GM06990 (cell line): ENCODE data around the gene CHN2.

Experiments used
- DNase-seq: peaks from one replicate; pipeline ENCODE4 v3.0.0-alpha.2; 2011; ENCODE audit not compliant: insufficient read length; ENCODE audit errors: extremely low read depth
- H3K27me3 ChIP-seq: replicated peaks from 2 replicates; pipeline ENCODE4 v1.6.0; 2011; ENCODE audit warnings: low read length; ENCODE audit not compliant: control insufficient read depth, insufficient read depth
- H3K36me3 ChIP-seq: 2 replicates; pipeline ENCODE4 v1.5.1; 2011; ENCODE audit warnings: low read length; ENCODE audit not compliant: control insufficient read depth, insufficient read depth
- H3K4me3 ChIP-seq: replicated peaks from 2 replicates; pipeline ENCODE4 v1.5.1; 2011; ENCODE audit warnings: low read depth, mild to moderate bottlenecking, control low read depth, low read length
- TF ChIP-seq, protein P1 (sequence below): IDR thresholded peaks from 2 replicates; pipeline ENCODE4 v1.5.1; 2011; ENCODE audit warnings: low read length, control low read depth, mild to moderate bottlenecking, inconsistent platforms; ENCODE audit not compliant: insufficient read depth, poor library complexity, severe bottlenecking

CHN2 gene

DNA sequence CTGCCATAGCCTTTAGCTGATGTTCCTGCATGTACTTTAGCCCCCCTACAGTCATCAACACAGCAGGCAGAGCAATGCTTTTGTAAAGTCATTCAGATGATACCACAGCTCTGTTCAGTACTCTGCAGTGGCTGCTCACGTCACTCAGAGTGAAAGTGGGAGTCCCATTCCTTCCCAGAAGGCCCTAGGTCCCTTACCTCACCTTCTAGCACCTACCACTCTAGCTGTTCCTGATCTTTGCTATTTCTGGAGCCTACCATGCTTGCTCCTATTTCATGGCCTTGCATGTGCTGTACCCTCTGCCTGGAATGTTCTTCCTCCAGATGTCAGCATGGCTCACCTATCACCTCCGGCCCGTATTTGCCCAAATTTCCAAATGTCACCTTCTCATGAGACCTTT is 274.7 kb downstream of the CHN2 start:
- H3K4me3 ChIP-seq, result no peak overlapping the region
- TF ChIP-seq, protein P1, sequence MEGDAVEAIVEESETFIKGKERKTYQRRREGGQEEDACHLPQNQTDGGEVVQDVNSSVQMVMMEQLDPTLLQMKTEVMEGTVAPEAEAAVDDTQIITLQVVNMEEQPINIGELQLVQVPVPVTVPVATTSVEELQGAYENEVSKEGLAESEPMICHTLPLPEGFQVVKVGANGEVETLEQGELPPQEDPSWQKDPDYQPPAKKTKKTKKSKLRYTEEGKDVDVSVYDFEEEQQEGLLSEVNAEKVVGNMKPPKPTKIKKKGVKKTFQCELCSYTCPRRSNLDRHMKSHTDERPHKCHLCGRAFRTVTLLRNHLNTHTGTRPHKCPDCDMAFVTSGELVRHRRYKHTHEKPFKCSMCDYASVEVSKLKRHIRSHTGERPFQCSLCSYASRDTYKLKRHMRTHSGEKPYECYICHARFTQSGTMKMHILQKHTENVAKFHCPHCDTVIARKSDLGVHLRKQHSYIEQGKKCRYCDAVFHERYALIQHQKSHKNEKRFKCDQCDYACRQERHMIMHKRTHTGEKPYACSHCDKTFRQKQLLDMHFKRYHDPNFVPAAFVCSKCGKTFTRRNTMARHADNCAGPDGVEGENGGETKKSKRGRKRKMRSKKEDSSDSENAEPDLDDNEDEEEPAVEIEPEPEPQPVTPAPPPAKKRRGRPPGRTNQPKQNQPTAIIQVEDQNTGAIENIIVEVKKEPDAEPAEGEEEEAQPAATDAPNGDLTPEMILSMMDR, result no peak

DNA sequence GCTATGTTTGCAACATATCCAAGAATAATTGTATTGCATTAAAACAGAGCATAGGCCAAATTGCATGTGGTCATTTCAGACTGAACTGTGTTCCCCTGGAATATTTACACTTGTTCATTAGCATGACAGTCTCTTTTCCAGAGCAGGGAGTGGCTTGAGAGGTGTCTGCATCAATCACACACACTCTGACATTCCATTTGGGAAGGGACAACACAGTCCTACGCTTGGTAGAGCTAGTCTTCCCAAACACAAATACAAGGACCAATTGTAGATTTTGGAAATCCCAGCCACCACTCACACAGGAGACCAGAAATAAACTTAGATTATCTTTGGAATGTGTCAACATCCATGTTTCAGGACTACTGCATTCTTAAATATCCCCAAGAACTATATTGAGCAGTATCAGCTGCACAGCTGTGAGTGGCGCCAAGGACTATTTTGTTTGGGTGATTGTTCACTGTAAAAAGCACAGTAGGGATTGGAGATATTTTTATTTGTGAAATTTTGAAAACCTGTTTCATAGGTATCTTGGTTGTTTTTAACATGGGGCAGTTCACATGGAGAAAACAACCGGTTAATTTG is 275.5 kb downstream of the CHN2 start:
- Histone ChIP-seq H3K4me3 (no peak overlapping the region), H3K27me3 (no peaks in the 10 kb centered on the region; the same call in none of the 2 replicates), H3K36me3 (no peaks in the 10 kb centered on the region)
- DNase-seq, result no peak
- TF ChIP-seq, protein P1, result no peak

More for the DNA sequence above, 274.7 kb downstream of the CHN2 start:
- Histone ChIP-seq H3K36me3 (no peaks in the 10 kb centered on the region), H3K27me3 (no peaks in the 10 kb centered on the region; the same call in none of the 2 replicates)
- DNase-seq, result no peak

DNA sequence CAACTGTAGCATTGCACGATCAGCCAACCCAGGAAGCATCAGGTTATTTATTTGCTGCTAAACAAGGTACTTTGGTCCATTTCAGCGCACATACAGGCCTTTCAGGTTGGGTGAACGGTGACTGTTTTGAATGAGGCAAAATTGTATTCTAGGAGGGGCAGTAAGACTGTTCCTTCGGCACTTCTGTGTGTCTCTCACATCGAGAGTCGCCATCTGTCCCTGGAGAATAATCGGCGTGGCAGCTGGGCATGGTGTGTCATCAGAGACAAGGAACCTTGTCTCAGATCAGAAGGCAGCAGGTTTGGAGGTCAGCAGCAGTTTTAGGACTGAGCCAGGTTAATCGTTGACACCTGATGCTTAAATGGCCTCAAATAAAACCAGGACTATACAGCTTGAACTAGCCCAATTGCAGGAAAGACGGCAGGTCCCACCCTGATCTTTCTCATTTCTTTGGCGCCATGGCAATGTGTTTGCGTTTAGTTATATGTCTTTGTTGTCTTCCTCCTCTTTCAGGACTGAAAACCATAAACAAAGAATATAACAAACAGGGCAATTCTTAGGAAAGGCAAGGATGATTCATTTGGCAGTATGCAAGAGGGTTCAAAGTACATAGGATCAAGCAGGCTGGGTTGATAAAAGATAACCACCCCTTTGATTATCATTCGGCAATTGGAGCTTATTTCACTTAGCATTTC is 277.0 kb downstream of the CHN2 start:
- Histone ChIP-seq H3K27me3 (no peaks in the 10 kb centered on the region; the same call in none of the 2 replicates), H3K4me3 (no peak overlapping the region), H3K36me3 (no peaks in the 10 kb centered on the region)
- TF ChIP-seq, protein P1, result no peak
- DNase-seq, result no peak

DNA sequence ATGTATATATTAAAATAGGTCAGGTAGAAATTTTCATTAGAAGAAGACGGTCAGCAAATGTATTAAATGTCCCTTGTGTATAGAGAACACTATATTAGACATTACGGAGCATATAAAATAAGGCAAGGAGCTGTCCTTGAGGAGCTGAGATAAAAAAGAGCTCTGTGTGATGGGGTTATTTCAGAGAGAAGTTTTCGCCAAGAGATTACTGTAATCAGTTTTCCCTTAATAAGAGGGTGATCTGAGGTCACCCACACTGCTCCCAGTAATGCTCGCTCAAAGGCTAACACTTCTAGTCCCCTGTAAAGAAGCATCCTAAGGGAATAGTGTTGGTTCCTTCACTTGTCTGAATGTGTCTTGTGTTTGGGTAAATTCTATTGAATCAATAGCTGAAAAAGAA is 282.3 kb downstream of the CHN2 start:
- Histone ChIP-seq H3K27me3 (no peaks in the 10 kb centered on the region; the same call in 1 of the 2 replicates), H3K36me3 (no peaks in the 10 kb centered on the region), H3K4me3 (no peak overlapping the region)
- no peak for DNase-seq
- TF ChIP-seq, protein P1, result no peak

DNA sequence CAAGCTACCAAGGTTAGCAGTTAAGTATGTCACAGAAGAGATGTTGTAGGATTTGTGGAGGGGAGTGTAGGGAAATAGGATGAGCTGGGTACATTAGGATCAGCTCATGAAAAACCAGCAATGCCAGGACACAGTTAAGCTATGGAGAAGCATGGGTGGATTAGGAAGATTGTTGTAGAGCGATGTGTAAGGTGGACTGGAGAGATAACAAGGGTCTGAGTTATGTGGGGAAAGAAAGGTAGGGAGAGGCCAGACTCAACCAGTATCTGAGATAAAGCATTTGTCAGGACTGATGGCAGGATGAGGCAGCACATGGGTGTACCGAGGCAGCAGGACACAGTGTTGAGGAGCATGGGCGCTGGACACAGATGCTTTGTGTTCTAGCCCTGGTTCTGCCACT is 283.7 kb downstream of the CHN2 start:
- H3K36me3 ChIP-seq, result no peaks in the 10 kb centered on the region
- TF ChIP-seq, protein P1, result no peak
- no peak overlapping the region for H3K4me3 ChIP-seq
- DNase-seq, result no peak
- no peaks in the 10 kb centered on the region; the same call in 1 of the 2 replicates for H3K27me3 ChIP-seq
